MM.1S (cell line): ENCODE results near the gene DYNC1I2.

Experiments used
- CTCF ChIP-seq: fragments of 300-600 bp; sonication (generic); IDR thresholded peaks from 2 replicates; pipeline ENCODE4 v1.5.1; 2016; ENCODE audit warnings: antibody characterized with exemption, low read length, mixed read lengths
- EZH2 ChIP-seq: fragments of 300-600 bp; sonication (generic); optimal IDR thresholded peaks from 2 replicates; pipeline ENCODE3; 2017; ENCODE audit warnings: low read depth, mild to moderate bottlenecking, antibody characterized with exemption, low read length, mixed read lengths
- EZH2phosphoT487 ChIP-seq: fragments of 300-600 bp; sonication (generic); IDR thresholded peaks from 2 replicates; pipeline ENCODE4 v1.6.1; 2018; ENCODE audit warnings: antibody characterized with exemption, low read length

- no peak for TF ChIP-seq CTCF
- TF ChIP-seq EZH2: no peak
- TF ChIP-seq EZH2phosphoT487: no peak
Observed at GRCh38 chr2:171651667-171652415, 35.4 kb upstream of the DYNC1I2 start.
